Panc1 (cell line): ENCODE data around the gene PAIP1.
"Not testable (repeated sequence)": the region's sequence is repeated elsewhere in the genome, so short reads cannot be mapped to it uniquely, and the experiment has no call there.

Experiments used
- CTCF ChIP-seq: fragments of 450-650 bp; IDR thresholded peaks from 2 replicates; pipeline ENCODE4 v1.5.1; 2017; ENCODE audit warnings: mild to moderate bottlenecking
- POLR2AphosphoS5 ChIP-seq: IDR thresholded peaks from 2 replicates; pipeline ENCODE4 v1.6.1; 2012; ENCODE audit warnings: mild to moderate bottlenecking, low read depth, low read length, moderate library complexity
- SIN3A ChIP-seq: IDR thresholded peaks from 2 replicates; pipeline ENCODE4 v1.6.1; 2012; ENCODE audit warnings: low read depth, mild to moderate bottlenecking, low read length, moderate library complexity, borderline replicate concordance; ENCODE audit not compliant: insufficient read depth
- TCF7L2 ChIP-seq: IDR thresholded peaks from 2 replicates; pipeline ENCODE4 v1.6.1; 2011; ENCODE audit warnings: mild to moderate bottlenecking, low read depth, low read length, inconsistent platforms

GRCh38 chr5:43549272-43549671 is 7.6 kb downstream of the PAIP1 start:
- TF ChIP-seq CTCF, POLR2AphosphoS5, SIN3A, TCF7L2: not testable (repeated sequence)
